ENCODE measurements around the gene EPHB1. TPM values are rescaled to one million over a fixed set of nuclear protein-coding genes. Genes with fewer than 3 reads are reported as not detected.

EPHB1 gene
- total and polyA plus RNA-seq, 2 donors (not counting 3 experiments of a cell fraction or from before 2014, with no cell fraction given) = 1.3 to 5.2 TPM

GRCh38 chr3:135090020-135090717 is 295.1 kb downstream of the EPHB1 start:
- CTCF ChIA-PET = no interaction called here

More at GRCh38 chr3:135090020-135090717, 295.1 kb downstream of the EPHB1 start:
- intact Hi-C loops (cut with micrococcal nuclease) = no loop called here
- Histone ChIP-seq H3K4me3 (replicated peaks in 1 of 3; ENCODE audit: insufficient read depth in 1 of 3, low read depth in 1 of 3, low read length in 3 of 3) (no peak overlapping the region), H3K4me2 (ENCODE audit: insufficient read depth, low read length) (no peak overlapping the region), H3K27ac (ENCODE audit: insufficient read depth, low read depth, low read length) (no peak overlapping the region), H3K9me1 (replicated peaks; ENCODE audit: control insufficient read depth, extremely low read depth, insufficient read depth, low read length) (no peaks in the 10 kb centered on the region), H3K4me1 (ENCODE audit: control insufficient read depth, extremely low read depth, insufficient read depth, low read length) (no peaks in the 10 kb centered on the region), H2AFZ (ENCODE audit: low read depth, low read length) (no peak overlapping the region), H3K79me2 (ENCODE audit: control insufficient read depth, insufficient read depth, low read length) (no peaks in the 10 kb centered on the region), H3K9ac (replicated peaks; ENCODE audit: extremely low read depth, insufficient read depth, low read length) (no peak overlapping the region), H3K27me3 (ENCODE audit: control insufficient read depth in 2 of 2, insufficient read depth in 2 of 2, low read length in 2 of 2) (no peaks in the 10 kb centered on the region), H4K20me1 (replicated peaks; ENCODE audit: control insufficient read depth, extremely low read depth, insufficient read depth, low read length) (no peaks in the 10 kb centered on the region), H3K36me3 (ENCODE audit: control insufficient read depth in 2 of 2, extremely low read depth in 1 of 2, insufficient read depth in 2 of 2, low read length in 2 of 2) (no peaks in the 10 kb centered on the region), H3K9me3 (replicated peaks; ENCODE audit: control insufficient read depth, insufficient read depth, low read length) (no peaks in the 10 kb centered on the region)
- no peak for DNase-seq (ENCODE audit: low read depth, low spot score)
- POLR2A ChIA-PET = no interaction called here
- FAIRE-seq = no peak
- TF ChIP-seq FOS (IDR thresholded peaks at IDR 0.05; ENCODE audit: borderline replicate concordance, insufficient read depth, low read length) = no peak
- TF ChIP-seq CTCF (IDR thresholded peaks at IDR 0.05; ENCODE audit: extremely low read depth in 1 of 2, insufficient read depth in 1 of 2, low read depth in 1 of 2, low read length in 2 of 2) = no peak
- no peak for TF ChIP-seq MYC (IDR thresholded peaks at IDR 0.05; ENCODE audit: low read depth, low read length)
- TF ChIP-seq EZH2 (IDR thresholded peaks at IDR 0.05; ENCODE audit: borderline replicate concordance, low read depth, low read length, severe bottlenecking) = no peak
- no peak for TF ChIP-seq MAX (IDR thresholded peaks at IDR 0.05; ENCODE audit: insufficient read depth, insufficient read length)
- no peak for TF ChIP-seq GATA2 (IDR thresholded peaks at IDR 0.05; ENCODE audit: insufficient read depth, insufficient read length, low read depth, low read length)
- no peak for TF ChIP-seq POLR2AphosphoS5 (IDR thresholded peaks at IDR 0.05; ENCODE audit: insufficient read depth, low read depth, low read length)
- no peak for TF ChIP-seq JUN (IDR thresholded peaks at IDR 0.05; ENCODE audit: borderline replicate concordance, insufficient read depth, insufficient read length, low read depth)
- no peak for TF ChIP-seq POLR2A (IDR thresholded peaks at IDR 0.05; ENCODE audit: low read depth, low read length)
- dilution Hi-C loops (cut with MboI; ENCODE audit: extremely low pct_ligation_motif_present, low sequenced_read_pairs) = no loop called here
- BruUV-seq (replicated peaks) = no TSS peak
